ENCODE data around the gene WDR93.

The WDR93 gene

DNA sequence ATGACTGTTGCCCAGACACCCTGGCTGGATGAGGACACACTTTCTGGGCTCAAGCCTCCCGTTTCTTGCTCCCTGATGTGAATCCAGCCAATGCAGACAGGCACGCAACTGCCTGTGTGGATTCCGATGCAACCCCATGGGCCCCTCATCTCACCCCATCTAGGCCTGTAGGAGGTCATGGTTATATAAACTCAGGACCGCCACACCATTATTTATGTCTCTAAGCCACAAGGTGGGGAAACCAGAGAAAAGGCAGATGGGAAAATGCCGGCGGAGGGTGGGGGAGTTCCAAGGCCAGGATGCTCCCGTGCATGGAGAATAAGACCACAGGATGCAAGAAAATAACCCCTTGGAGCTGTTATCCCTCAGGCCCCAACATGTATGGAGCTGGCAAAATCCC lies 58.4 kb downstream of the WDR93 start:
- no peak for DNase-seq (ENCODE audit: low spot score)

DNA sequence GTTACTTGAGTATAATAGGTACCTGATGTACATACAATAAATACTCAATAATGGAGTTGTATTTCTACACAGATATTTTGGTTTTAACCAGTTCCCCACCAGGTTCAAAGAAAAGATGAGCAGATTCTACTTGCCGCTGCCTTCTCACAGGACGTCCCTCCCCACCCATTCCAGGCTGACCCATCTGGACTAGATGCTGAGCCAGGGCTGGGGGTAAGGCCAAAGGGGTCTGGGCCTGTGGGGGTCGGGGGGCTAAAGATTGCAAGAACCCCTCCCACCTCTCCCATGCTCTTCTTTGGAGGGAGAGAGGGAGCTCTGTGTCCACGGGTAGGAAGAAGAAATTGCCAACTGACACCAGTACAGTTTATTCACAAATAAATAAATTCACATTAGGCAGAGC lies 58.9 kb downstream of the WDR93 start:
- no peak for DNase-seq (ENCODE audit: low spot score)

DNA sequence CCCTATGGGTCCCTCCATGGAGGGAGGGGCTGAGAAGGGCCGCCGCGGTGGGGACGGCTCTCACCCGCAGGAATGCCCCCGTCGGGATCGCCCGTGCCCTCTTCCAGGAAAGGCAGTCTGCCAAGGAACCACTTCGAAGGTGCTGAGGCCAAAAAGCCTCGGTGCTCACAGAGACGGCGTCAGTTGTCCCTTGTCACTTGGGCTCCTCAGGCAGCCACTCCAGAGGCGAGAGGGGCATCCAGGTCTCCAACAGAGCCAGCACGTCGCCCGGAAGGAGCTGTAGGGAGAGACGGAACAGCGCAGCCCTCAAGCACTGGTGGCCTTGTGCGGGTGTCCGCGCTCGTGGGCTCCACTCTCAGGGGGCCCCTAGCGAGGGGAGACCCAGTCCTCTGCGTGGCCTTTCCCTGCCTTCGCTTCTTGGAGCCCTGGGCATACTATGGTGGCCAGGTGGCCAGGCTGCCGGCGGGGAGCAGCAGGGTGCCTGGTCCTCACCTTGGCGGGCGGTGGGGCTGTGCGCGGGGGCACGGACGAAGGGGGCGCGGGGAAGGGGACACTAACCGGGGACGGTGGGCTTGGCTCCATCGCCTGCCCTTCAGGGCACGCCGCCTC lies 59.4 kb downstream of the WDR93 start:
- DNase-seq (ENCODE audit: low spot score): no peak

DNA sequence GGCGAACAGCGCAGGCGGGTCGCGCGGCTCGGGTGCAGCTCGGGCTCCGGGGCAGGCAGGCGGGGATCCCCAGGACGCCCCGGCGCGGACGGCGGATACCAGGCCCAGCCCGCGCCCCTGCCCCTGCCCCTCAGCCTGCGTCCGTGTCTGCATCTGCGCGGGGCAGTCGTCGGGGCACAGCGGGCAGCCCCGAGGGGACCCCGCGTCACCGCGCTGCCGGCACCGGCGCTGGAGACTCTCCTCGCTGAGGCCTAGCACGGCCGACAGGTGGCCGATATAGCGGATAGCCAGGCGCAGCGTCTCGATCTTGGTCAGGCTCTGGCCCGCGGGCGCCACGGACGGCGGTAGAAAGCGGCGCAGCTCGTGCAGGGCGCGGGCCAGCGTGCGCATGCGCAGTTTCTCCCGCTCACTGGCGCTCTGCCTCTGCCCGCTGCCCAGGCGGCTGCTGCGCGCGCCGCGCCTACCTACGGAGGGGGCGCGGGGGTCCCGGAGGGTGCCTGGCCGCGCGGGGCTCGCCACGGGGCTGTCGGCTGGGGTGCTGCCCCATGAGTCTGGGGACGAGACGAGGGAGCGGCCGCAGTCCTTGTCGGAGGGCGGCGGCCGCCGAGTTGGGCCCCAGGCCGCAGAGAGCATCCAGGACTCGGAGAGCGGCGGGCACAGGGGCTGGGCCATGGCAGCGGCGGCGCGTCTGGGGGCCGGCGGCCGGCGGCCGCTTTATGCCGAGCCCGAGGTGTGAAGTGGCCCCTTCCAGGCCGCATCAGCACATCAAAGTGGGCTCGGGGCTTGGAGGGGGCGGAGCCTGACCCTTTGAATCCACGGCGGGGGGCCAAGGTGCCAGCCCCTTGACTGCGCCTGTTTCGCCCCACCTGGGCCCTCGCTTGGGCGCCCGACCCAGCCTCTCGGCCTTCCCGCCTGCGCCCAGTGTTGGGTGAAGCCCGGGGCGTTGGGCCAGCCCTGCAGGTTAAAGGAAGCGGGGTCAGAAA lies 60.2 kb downstream of the WDR93 start, which contains the start of gene MESP1:
MESP1 (minus strand) TSS at position 690 of the 983 bp plus-strand sequence; CDS start at position 672, 18 bp downstream.
- peak; percentile 98 for DNase-seq (ENCODE audit: low spot score)

GRCh38 chr15:89751748-89752147 lies 61.1 kb downstream of the WDR93 start:
- peak; percentile 42 for DNase-seq (ENCODE audit: low spot score)

- no peak for DNase-seq (ENCODE audit: low spot score)
Measured at GRCh38 chr15:89753855-89754254, 63.2 kb downstream of the WDR93 start.

GRCh38 chr15:89754361-89755154 lies 63.9 kb downstream of the WDR93 start:
- DNase-seq (ENCODE audit: low spot score): no peak

DNA sequence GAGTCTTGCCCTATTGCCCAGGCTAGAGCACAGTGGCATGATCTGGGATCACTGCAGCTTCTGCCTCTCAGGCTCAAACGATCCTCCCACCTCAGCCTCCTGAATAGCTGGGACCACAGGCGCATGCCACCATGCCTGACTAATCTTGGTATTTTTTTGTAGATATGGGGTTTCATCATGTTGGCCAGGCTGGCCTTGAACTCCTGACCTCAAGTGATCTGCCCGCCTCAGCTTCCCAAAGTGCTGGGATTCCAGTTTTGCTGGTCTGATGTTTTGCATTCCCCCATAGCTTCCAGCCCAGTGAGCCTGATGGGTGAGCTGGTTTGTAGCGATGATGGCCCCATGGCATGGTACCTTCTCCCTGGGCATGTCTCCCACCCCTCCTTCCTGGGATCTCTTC lies 65.1 kb downstream of the WDR93 start:
- no peak for DNase-seq (ENCODE audit: low spot score)

GRCh38 chr15:89756897-89757296 lies 66.3 kb downstream of the WDR93 start:
- no peak for DNase-seq (ENCODE audit: low spot score)

- DNase-seq (ENCODE audit: low spot score): no peak
Measured at GRCh38 chr15:89758283-89758682, 67.7 kb downstream of the WDR93 start.

DNA sequence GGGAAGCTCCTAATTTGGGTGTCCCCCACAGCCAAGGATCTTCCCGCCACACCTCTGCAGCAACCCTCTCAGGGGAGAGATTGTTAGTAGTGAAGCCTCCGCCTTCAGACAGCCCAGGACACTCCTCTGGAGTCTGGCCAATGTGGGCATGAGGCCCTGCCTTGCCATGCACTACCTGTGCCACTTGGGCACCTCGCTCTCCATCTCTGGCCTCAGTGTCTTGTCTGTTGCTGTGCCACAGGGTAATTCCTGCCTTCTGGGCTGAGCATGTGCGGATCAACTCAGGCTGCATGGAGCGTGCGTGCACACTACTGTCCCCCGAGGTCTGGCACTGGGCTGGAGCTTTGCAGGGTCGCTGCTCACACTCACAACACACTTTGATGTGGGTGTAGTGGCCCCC lies 68.4 kb downstream of the WDR93 start:
- no peak for DNase-seq (ENCODE audit: low spot score)

GRCh38 chr15:89759835-89760234 lies 69.2 kb downstream of the WDR93 start:
- no peak for DNase-seq (ENCODE audit: low spot score)

DNA sequence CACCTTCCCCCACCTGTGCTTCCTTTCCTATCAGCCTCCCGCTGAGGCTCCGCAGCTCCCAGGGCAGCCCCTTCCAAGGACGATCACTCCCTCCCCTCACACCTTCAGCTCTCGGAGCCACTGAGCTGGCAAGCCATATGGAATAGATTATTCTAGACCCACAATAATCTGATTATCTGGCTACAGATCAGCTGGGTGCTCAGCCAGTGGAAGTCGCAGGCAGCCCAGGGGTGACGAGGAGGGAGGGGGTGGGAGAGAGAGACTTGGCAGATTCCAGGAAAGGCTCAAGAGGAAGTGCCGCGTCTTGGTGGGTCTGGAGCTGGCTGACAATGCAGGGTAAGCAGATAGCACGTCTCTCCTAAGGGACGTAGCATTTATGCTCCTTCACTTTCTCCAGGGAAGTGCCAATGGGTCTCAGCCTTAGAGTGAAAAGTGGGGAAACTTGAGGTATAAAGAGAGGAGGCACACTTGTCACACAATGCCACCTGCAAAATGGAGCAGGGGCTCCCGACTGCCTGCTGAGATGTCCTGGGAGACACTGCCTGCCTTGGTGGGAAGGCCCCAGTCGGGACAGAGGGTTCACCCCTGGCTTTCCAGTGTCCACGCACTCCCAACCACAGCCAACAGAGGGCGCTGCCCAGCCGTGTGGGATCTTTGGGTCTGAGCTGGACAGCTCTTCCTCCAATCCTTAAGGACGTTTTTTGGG lies 69.8 kb downstream of the WDR93 start:
- peak; percentile 90 for DNase-seq (ENCODE audit: low spot score)

DNA sequence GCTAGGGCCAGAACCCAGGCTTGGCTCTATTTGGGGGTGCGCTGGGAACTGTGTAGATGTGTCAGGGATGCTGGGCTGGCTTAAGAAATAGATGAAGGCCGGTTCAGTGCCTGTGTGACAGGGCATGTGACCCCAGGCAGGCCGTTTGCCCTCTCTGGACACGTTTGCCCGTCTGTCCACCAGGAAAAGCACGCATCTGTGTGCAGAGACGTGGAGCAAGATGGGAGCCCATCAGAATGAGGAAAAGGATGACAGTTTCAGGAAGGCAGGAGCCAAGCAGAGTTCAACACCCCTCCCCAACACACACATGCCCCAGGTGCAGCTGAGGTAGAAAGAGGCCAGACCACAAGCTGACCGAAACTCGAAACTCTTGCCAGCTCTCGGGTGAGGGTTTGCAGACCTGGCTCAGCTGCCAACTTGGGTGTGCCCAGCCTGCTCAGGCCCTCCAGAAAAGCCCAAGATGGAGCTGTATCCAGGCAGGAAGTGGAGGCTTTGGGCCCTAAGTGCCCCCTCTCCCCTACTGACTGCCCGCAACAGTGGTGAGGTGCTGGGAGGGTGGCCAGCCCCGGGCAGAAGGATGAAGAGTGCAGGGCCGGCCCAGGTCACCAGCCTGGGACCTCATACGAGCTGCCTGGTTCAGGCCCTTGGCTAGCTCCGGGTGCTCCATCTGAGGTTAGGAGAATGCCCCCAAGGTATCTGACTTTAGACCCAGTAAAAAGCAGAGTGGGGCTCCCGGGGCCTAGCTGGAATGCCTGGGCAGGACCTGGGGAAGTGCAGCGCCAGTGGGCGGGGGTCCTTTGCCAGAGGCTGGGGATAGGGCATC lies 70.6 kb downstream of the WDR93 start:
- no peak for DNase-seq (ENCODE audit: low spot score)

- DNase-seq (ENCODE audit: low spot score): no peak
Measured at GRCh38 chr15:89761929-89762328, 71.3 kb downstream of the WDR93 start.

DNA sequence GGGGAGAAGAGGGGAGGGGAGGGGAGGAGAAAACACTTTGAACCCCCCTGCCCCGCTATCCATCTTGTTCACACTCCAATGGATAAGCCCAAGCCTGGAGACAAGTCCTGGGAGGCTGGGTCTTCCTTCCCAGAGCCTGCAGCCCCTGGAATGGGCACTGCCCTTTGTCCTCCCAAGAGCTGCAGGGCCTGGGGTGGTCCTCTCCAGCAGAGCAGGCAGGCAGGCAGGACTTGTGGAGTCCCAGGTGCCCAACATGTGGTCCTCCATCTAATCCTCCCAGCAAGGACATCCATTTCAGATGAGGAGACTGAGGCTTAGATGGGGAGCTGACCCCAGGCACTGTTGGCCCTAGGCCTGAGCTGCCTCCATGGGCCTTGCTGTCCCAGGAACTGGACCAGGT lies 75.1 kb downstream of the WDR93 start:
- no peak for DNase-seq (ENCODE audit: low spot score)

- DNase-seq (ENCODE audit: low spot score): peak; percentile 11
Measured at GRCh38 chr15:89766357-89767311, 76.0 kb downstream of the WDR93 start.

DNA sequence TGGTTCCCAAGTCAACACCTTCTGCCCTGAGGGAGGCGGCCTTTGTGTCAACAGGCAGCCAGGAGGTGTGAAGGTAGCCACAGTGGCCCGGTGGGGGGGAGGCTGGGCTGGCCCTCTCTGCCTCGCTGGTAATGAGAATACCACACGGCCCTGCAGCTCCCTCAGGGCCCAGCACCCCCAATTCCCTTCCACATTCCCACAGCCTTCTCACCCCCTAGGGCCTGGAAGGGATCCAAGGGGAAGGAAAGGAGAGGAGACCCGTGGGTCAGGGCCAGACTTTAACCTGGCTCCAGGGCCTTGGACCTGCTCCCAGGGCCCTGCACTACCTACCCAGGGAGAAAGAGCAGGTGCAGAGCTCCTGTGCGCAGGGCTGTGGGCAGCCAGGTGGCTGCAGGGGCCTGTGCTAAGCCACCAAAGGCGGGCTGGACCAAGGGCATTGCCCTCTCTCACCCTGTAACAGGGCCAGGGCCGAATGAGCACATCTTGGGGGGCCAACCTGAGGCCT lies 76.9 kb downstream of the WDR93 start:
- peak; percentile 30 for DNase-seq (ENCODE audit: low spot score)

DNA sequence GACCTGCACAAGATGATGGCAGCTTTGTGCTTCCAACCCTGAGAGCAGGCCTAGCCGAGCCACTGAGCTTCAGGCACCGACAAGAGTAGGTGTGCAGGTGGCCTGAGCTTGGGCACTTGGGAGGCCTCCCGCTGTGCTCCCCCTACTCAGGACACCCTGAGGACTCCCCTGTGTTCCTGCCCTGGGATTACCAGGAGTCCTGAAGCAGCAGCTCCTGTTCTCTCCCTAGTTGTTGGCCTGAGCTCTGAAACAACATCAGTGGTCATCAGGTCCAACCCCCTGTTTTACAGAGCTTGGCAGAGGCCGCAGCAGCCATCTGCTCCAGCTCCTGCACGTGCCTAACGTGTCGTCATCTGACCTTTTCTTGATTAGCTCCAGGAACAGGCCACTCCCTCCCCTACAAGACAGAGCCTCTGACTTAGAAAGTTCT lies 77.5 kb downstream of the WDR93 start:
- DNase-seq (ENCODE audit: low spot score): no peak
